Upper lobe of left lung (tissue), 6 donors: ENCODE measurements around the gene UMAD1. TPM values are rescaled to one million over a fixed set of nuclear protein-coding genes. Genes with fewer than 3 reads are reported as not detected.
A peak's percentile ranks its signal among the peaks of the same experiment; 100 is the strongest.

Experiments used
- ATAC-seq, 2 donors: fragments of 200-7000 bp; cut with Tn5 transposase; one replicate each; pipeline ENCODE4 v1.9.1; 2022; ENCODE audit warnings: mild to moderate bottlenecking in 2 of 2, moderate library complexity in 2 of 2; ENCODE audit not compliant: low FRiP score in 2 of 2
- DNase-seq, 2 donors: peaks; one replicate each; pipeline ENCODE4 v3.0.0-alpha.2; 2019 to 2020
- H3K27ac ChIP-seq, 4 donors: fragments of 200-600 bp; sonication (generic); one replicate each; pipeline ENCODE4 v1.5.1; 2016 to 2019
- H3K27me3 ChIP-seq, 4 donors: fragments of 200-600 bp; sonication (generic); one replicate each; pipeline ENCODE4 v1.5.1; 2017 to 2019
- H3K36me3 ChIP-seq, 4 donors: fragments of 200-600 bp; sonication (generic); one replicate each; pipeline ENCODE4 v1.5.1; 2016 to 2019
- H3K4me1 ChIP-seq, 4 donors: fragments of 200-600 bp; sonication (generic); one replicate each; pipeline ENCODE4 v1.5.1; 2018 to 2019
- H3K4me3 ChIP-seq, 4 donors: fragments of 200-600 bp; sonication (generic); one replicate each; pipeline ENCODE4 v1.5.1; 2017 to 2019; ENCODE audit warnings: mild to moderate bottlenecking in 2 of 4, moderate library complexity in 1 of 4
- H3K9me3 ChIP-seq, 4 donors: fragments of 200-600 bp; sonication (generic); one replicate each; pipeline ENCODE4 v1.5.1; 2018 to 2019
- EP300 ChIP-seq, 4 donors: sonication (generic); formaldehyde crosslinking; IDR thresholded peaks; one replicate each; pipeline ENCODE4 v1.5.1; 2017; ENCODE audit warnings: antibody characterized with exemption in 4 of 4, control low read depth in 2 of 4
- POLR2A ChIP-seq, 4 donors: fragments of 450-650 bp; IDR thresholded peaks; one replicate each; pipeline ENCODE4 v1.5.1; 2016 to 2017; ENCODE audit warnings: antibody characterized with exemption in 4 of 4, mild to moderate bottlenecking in 2 of 4
- POLR2AphosphoS5 ChIP-seq, 2 donors: sonication (generic); formaldehyde crosslinking; IDR thresholded peaks; one replicate each; pipeline ENCODE4 v1.5.1; 2017; ENCODE audit warnings: antibody characterized with exemption in 2 of 2
- WGBS, 2 donors: methylation state at CpG; one replicate each; pipeline ENCODE4 v1.1.5; 2017 to 2018; 5-methylcytosine and 5-hydroxymethylcytosine counted together
- total RNA-seq, 6 donors: library from RNA; depleted of rRNA in 4 of 6; stranded (reverse); fragments of >200 nt in 4 of 6; gene quantifications; one replicate each; pipeline versions ENCODE4 v1.1.0 to v1.2.1, GENCODE V29; 2016 to 2021
- TF ChIP-seq, protein P1 (sequence below), 6 experiments: fragments of 450-650 bp in 4 of 6; fragments of 200-600 bp in 2 of 6; sonication (generic) in 2 of 6; IDR thresholded peaks; one replicate each; pipeline ENCODE4 v1.5.1; 2016 to 2019; ENCODE audit warnings: antibody characterized with exemption in 6 of 6
- donor health status: DM: no; HTN: no; CAD: no; lungs with moderate emphysema.
- donor health status: DM: no; HTN: yes; CAD: no; lungs with severe emphysema.

Gene UMAD1
- total RNA-seq, 6 donors from 2014 or later, result 8.4 to 29.7 (median 13.3) TPM

GRCh38 chr7:7862393-7862792 lies 221.8 kb downstream of the UMAD1 start:
- no peaks in the 10 kb centered on the region for H3K9me3 ChIP-seq
- no peak for TF ChIP-seq EP300 (IDR thresholded peaks at IDR 0.05)
- no peak for TF ChIP-seq POLR2A (IDR thresholded peaks at IDR 0.05)
- TF ChIP-seq, protein P1, sequence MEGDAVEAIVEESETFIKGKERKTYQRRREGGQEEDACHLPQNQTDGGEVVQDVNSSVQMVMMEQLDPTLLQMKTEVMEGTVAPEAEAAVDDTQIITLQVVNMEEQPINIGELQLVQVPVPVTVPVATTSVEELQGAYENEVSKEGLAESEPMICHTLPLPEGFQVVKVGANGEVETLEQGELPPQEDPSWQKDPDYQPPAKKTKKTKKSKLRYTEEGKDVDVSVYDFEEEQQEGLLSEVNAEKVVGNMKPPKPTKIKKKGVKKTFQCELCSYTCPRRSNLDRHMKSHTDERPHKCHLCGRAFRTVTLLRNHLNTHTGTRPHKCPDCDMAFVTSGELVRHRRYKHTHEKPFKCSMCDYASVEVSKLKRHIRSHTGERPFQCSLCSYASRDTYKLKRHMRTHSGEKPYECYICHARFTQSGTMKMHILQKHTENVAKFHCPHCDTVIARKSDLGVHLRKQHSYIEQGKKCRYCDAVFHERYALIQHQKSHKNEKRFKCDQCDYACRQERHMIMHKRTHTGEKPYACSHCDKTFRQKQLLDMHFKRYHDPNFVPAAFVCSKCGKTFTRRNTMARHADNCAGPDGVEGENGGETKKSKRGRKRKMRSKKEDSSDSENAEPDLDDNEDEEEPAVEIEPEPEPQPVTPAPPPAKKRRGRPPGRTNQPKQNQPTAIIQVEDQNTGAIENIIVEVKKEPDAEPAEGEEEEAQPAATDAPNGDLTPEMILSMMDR (IDR thresholded peaks at IDR 0.05), result no peak
- no peak for TF ChIP-seq POLR2AphosphoS5 (IDR thresholded peaks at IDR 0.05)
- no peak for DNase-seq
- H3K27ac ChIP-seq, result no peak overlapping the region
- no peaks in the 10 kb centered on the region for H3K36me3 ChIP-seq
- no peak for ATAC-seq
- H3K4me1 ChIP-seq, result peaks cover 0 to 15% (median 0%) of the 10 kb centered on the region in 4 donors
- H3K4me3 ChIP-seq, result no peak overlapping the region
- WGBS, 2 donors, result 76 to 88% methylated on average over 2 of the region's 2 CpGs
- H3K27me3 ChIP-seq, result no peaks in the 10 kb centered on the region

GRCh38 chr7:7867846-7868571 lies 227.5 kb downstream of the UMAD1 start:
- Histone ChIP-seq H3K4me3 (no peak overlapping the region), H3K4me1 (peaks cover 0 to 7% (median 4%) of the 10 kb centered on the region in 4 donors), H3K9me3 (no peaks in the 10 kb centered on the region), H3K27ac (peak overlapping the region in 2 of 4 donors; percentile 3 to 33), H3K36me3 (no peaks in the 10 kb centered on the region), H3K27me3 (no peaks in the 10 kb centered on the region)
- DNase-seq, result peak in 1 of 2 donors; percentile 30
- WGBS, 2 donors, result 50 to 62% methylated on average over 10 of the region's 10 CpGs
- no peak for TF ChIP-seq EP300 (IDR thresholded peaks at IDR 0.05)
- TF ChIP-seq POLR2AphosphoS5 (IDR thresholded peaks at IDR 0.05), result no peak
- TF ChIP-seq, protein P1 (IDR thresholded peaks at IDR 0.05), result no peak
- no peak for TF ChIP-seq POLR2A (IDR thresholded peaks at IDR 0.05)
- peak in 1 of 2 donors; percentile 81 for ATAC-seq

GRCh38 chr7:7868572-7868899 lies 228.0 kb downstream of the UMAD1 start:
- peak overlapping the region in 2 of 4 donors; percentile 3 to 33 for H3K27ac ChIP-seq
- DNase-seq (no peak), ATAC-seq (no peak)
- peaks cover 0 to 7% (median 4%) of the 10 kb centered on the region in 4 donors for H3K4me1 ChIP-seq
- no peak for TF ChIP-seq POLR2A (IDR thresholded peaks at IDR 0.05)
- TF ChIP-seq, protein P1 (IDR thresholded peaks at IDR 0.05), result no peak
- TF ChIP-seq POLR2AphosphoS5 (IDR thresholded peaks at IDR 0.05), result no peak
- TF ChIP-seq EP300 (IDR thresholded peaks at IDR 0.05), result no peak
- no peak overlapping the region for H3K4me3 ChIP-seq
- WGBS, 2 donors, result 61 to 79% methylated on average over 1 of the region's 1 CpG
- no peaks in the 10 kb centered on the region for H3K9me3 ChIP-seq
- no peaks in the 10 kb centered on the region for H3K36me3 ChIP-seq
- no peaks in the 10 kb centered on the region for H3K27me3 ChIP-seq

GRCh38 chr7:7869036-7869435 lies 228.5 kb downstream of the UMAD1 start:
- WGBS, 2 donors, result 29 to 64% methylated on average over 1 of the region's 1 CpG
- DNase-seq (no peak), ATAC-seq (no peak)
- Histone ChIP-seq H3K27ac (no peak overlapping the region), H3K9me3 (no peaks in the 10 kb centered on the region), H3K4me1 (peaks cover 0 to 7% (median 4%) of the 10 kb centered on the region in 4 donors), H3K4me3 (no peak overlapping the region), H3K36me3 (no peaks in the 10 kb centered on the region), H3K27me3 (no peaks in the 10 kb centered on the region)
- TF ChIP-seq, protein P1 (IDR thresholded peaks at IDR 0.05), result no peak
- no peak for TF ChIP-seq POLR2AphosphoS5 (IDR thresholded peaks at IDR 0.05)
- TF ChIP-seq POLR2A (IDR thresholded peaks at IDR 0.05), result no peak
- no peak for TF ChIP-seq EP300 (IDR thresholded peaks at IDR 0.05)

DNA sequence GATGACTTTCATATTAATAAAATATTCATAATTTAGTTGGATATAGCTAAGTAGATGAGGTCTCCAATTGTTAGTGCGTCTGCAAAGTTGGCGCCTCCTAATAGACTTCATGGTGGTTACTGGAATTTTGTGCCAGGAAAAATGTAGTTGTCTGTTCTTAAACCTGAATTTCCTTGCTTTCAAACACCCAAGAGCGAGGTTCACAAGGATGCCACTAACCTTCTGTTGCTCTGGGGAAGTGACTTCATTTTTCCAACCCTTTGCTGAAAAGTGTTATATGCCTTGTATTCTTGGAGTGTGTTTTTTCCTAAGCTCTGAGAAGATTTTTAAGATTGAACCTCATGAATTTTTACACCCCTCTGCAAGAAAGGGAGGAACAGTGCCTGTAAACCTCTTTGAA lies 229.1 kb downstream of the UMAD1 start:
- TF ChIP-seq POLR2AphosphoS5 (IDR thresholded peaks at IDR 0.05) (no peak), POLR2A (IDR thresholded peaks at IDR 0.05) (no peak), EP300 (IDR thresholded peaks at IDR 0.05) (no peak)
- TF ChIP-seq, protein P1 (IDR thresholded peaks at IDR 0.05), result no peak
- ATAC-seq (no peak), DNase-seq (no peak)
- H3K27me3 ChIP-seq, result no peaks in the 10 kb centered on the region
- H3K36me3 ChIP-seq, result no peaks in the 10 kb centered on the region
- H3K9me3 ChIP-seq, result no peaks in the 10 kb centered on the region
- WGBS, 2 donors, result 94 to 95% methylated on average over 3 of the region's 3 CpGs
- H3K4me3 ChIP-seq, result no peak overlapping the region
- peaks cover 0 to 7% (median 4%) of the 10 kb centered on the region in 4 donors for H3K4me1 ChIP-seq
- no peak overlapping the region for H3K27ac ChIP-seq
